ENCODE measurements around the gene THEM4.

- TF ChIP-seq GATA2 (IDR thresholded peaks at IDR 0.05; ENCODE audit: low read depth, low read length) (no peak), GATA3 (IDR thresholded peaks at IDR 0.05; ENCODE audit: low read depth, low read length) (no peak)
Measured at GRCh38 chr1:151907363-151908139, 1.8 kb downstream of the THEM4 start.
